Hematopoietic multipotent progenitor cell treated with erythropoietin and hydrocortisone succinate and interleukin-3 and kit ligand, for 4 days (in vitro differentiated cells): ENCODE data around the gene LGALS4.
"Not testable (repeated sequence)": the region's sequence is repeated elsewhere in the genome, so short reads cannot be mapped to it uniquely, and the experiment has no call there.

ENCODE experiments used
- DNase-seq: peaks from one replicate; pipeline ENCODE4 v3.0.0-alpha.2; 2015

Gene LGALS4

GRCh38 chr19:38766276-38767047, 46.3 kb downstream of the LGALS4 start:
- no peak for DNase-seq

GRCh38 chr19:38765214-38765613, 47.5 kb downstream of the LGALS4 start:
- no peak for DNase-seq

GRCh38 chr19:38763795-38764220, 48.9 kb downstream of the LGALS4 start:
- DNase-seq: no peak

- DNase-seq: not testable (repeated sequence)
Observed at GRCh38 chr19:38761884-38762389, 50.8 kb downstream of the LGALS4 start.

- not testable (repeated sequence) for DNase-seq
Observed at GRCh38 chr19:38760805-38761517, 51.8 kb downstream of the LGALS4 start.

- DNase-seq: no peak
Observed at GRCh38 chr19:38759590-38760003, 53.1 kb downstream of the LGALS4 start.

GRCh38 chr19:38754196-38754595, 58.5 kb downstream of the LGALS4 start:
- DNase-seq: not testable (repeated sequence)

- not testable (repeated sequence) for DNase-seq
Observed at GRCh38 chr19:38753783-38754182, 59.0 kb downstream of the LGALS4 start.
